K562 (cell line): Measurements from ENCODE around the gene IGF1R.

Experiments used
- CTCF ChIP-seq, 3 experiments: IDR thresholded peaks in 2 of 3; conservative IDR thresholded peaks in 1 of 3; 2 replicates each; pipeline ENCODE4 v1.5.1; 2011 to 2012; ENCODE audit warnings: low read length in 3 of 3, mild to moderate bottlenecking in 3 of 3, control low read depth in 2 of 3, improper control_type of control experiment in 1 of 3, inconsistent platforms in 1 of 3, low read depth in 1 of 3, mixed read lengths in 1 of 3, moderate library complexity in 1 of 3; ENCODE audit not compliant: insufficient read depth in 2 of 3
- MEF2A ChIP-seq: IDR thresholded peaks from 2 replicates; pipeline ENCODE4 v1.6.1; 2011; ENCODE audit warnings: low read depth, mild to moderate bottlenecking, low read length, moderate library complexity; ENCODE audit not compliant: control insufficient read depth
- MNT ChIP-seq, 2 experiments: fragments of 450-650 bp; conservative IDR thresholded peaks; 2 replicates each; pipeline ENCODE4 v1.6.1; 2017; ENCODE audit warnings: mild to moderate bottlenecking in 2 of 2, moderate library complexity in 2 of 2
- POLR2A ChIP-seq: fragments of 450-650 bp; conservative IDR thresholded peaks from 2 replicates; pipeline ENCODE4 v1.6.1; 2016
- PREB ChIP-seq: sonication (generic); formaldehyde crosslinking; IDR thresholded peaks from 2 replicates; pipeline ENCODE4 v1.8.1; 2023; ENCODE audit warnings: mild to moderate bottlenecking, missing genetic modification reagents

- no peak for TF ChIP-seq MNT (conservative IDR thresholded peaks at IDR 0.05)
- TF ChIP-seq POLR2A = no peak
- no peak for TF ChIP-seq MEF2A
- no peak for TF ChIP-seq PREB
- TF ChIP-seq CTCF (IDR thresholded peaks at IDR 0.05 in 2 of 3, conservative IDR thresholded peaks at IDR 0.05 in 1 of 3; ENCODE audit: insufficient read depth in 2 of 3, low read depth in 1 of 3, low read length in 3 of 3) = no peak
These were observed 302.7 kb downstream of the IGF1R start for GRCh38 chr15:98951004-98951403.
